Measurements from ENCODE around the gene STK40.

STK40 gene

GRCh38 chr1:36304521-36304920 lies 81.2 kb downstream of the STK40 start:
- no peak overlapping the region for H3K4me3 ChIP-seq (ENCODE audit: low read length)

GRCh38 chr1:36303650-36304360 lies 81.9 kb downstream of the STK40 start:
- H3K4me1 ChIP-seq (ENCODE audit: insufficient read depth, low read length), result peaks cover 3% of the 10 kb centered on the region
- H3K36me3 ChIP-seq (ENCODE audit: insufficient read depth, low read length), result peaks cover 71% of the 10 kb centered on the region
- H3K9me3 ChIP-seq (ENCODE audit: low read length), result no peaks in the 10 kb centered on the region
- H2AFZ ChIP-seq (ENCODE audit: low read depth, low read length), result no peak overlapping the region
- H3K27me3 ChIP-seq (ENCODE audit: insufficient read depth, low read length), result no peaks in the 10 kb centered on the region
- H3K4me3 ChIP-seq (ENCODE audit: low read length), result no peak overlapping the region

More at GRCh38 chr1:36304521-36304920, 81.2 kb downstream of the STK40 start:
- no peaks in the 10 kb centered on the region for H3K9me3 ChIP-seq (ENCODE audit: low read length)
- no peak overlapping the region for H2AFZ ChIP-seq (ENCODE audit: low read depth, low read length)
- peaks cover 76% of the 10 kb centered on the region for H3K36me3 ChIP-seq (ENCODE audit: insufficient read depth, low read length)
- peaks cover 3% of the 10 kb centered on the region for H3K4me1 ChIP-seq (ENCODE audit: insufficient read depth, low read length)
- no peaks in the 10 kb centered on the region for H3K27me3 ChIP-seq (ENCODE audit: insufficient read depth, low read length)

- peaks cover 74% of the 10 kb centered on the region for H3K36me3 ChIP-seq (ENCODE audit: insufficient read depth, low read length)
- H3K4me3 ChIP-seq (ENCODE audit: low read length), result no peak overlapping the region
- H3K27me3 ChIP-seq (ENCODE audit: insufficient read depth, low read length), result no peaks in the 10 kb centered on the region
- H2AFZ ChIP-seq (ENCODE audit: low read depth, low read length), result no peak overlapping the region
- peaks cover 3% of the 10 kb centered on the region for H3K4me1 ChIP-seq (ENCODE audit: insufficient read depth, low read length)
- no peaks in the 10 kb centered on the region for H3K9me3 ChIP-seq (ENCODE audit: low read length)
Observed at GRCh38 chr1:36303244-36303643, 82.5 kb downstream of the STK40 start.

- Histone ChIP-seq H3K9me3 (ENCODE audit: low read length) (no peaks in the 10 kb centered on the region), H3K27me3 (ENCODE audit: insufficient read depth, low read length) (no peaks in the 10 kb centered on the region), H2AFZ (ENCODE audit: low read depth, low read length) (no peak overlapping the region), H3K4me3 (ENCODE audit: low read length) (no peak overlapping the region), H3K4me1 (ENCODE audit: insufficient read depth, low read length) (peaks cover 3% of the 10 kb centered on the region), H3K36me3 (ENCODE audit: insufficient read depth, low read length) (peaks cover 77% of the 10 kb centered on the region)
Observed at GRCh38 chr1:36301220-36301619, 84.5 kb downstream of the STK40 start.

GRCh38 chr1:36300526-36300925 lies 85.2 kb downstream of the STK40 start:
- Histone ChIP-seq H3K4me1 (ENCODE audit: insufficient read depth, low read length) (peaks cover 3% of the 10 kb centered on the region), H3K36me3 (ENCODE audit: insufficient read depth, low read length) (peaks cover 79% of the 10 kb centered on the region), H3K4me3 (ENCODE audit: low read length) (no peak overlapping the region), H3K9me3 (ENCODE audit: low read length) (no peaks in the 10 kb centered on the region), H2AFZ (ENCODE audit: low read depth, low read length) (no peak overlapping the region), H3K27me3 (ENCODE audit: insufficient read depth, low read length) (no peaks in the 10 kb centered on the region)

- Histone ChIP-seq H3K9me3 (ENCODE audit: low read length) (no peaks in the 10 kb centered on the region), H2AFZ (ENCODE audit: low read depth, low read length) (no peak overlapping the region), H3K36me3 (ENCODE audit: insufficient read depth, low read length) (peaks cover 81% of the 10 kb centered on the region), H3K4me3 (ENCODE audit: low read length) (no peak overlapping the region), H3K4me1 (ENCODE audit: insufficient read depth, low read length) (no peaks in the 10 kb centered on the region), H3K27me3 (ENCODE audit: insufficient read depth, low read length) (no peaks in the 10 kb centered on the region)
Observed at GRCh38 chr1:36298640-36299039, 87.1 kb downstream of the STK40 start.

GRCh38 chr1:36297062-36297461 lies 88.7 kb downstream of the STK40 start:
- H2AFZ ChIP-seq (ENCODE audit: low read depth, low read length), result no peak overlapping the region
- peaks cover 78% of the 10 kb centered on the region for H3K36me3 ChIP-seq (ENCODE audit: insufficient read depth, low read length)
- no peaks in the 10 kb centered on the region for H3K27me3 ChIP-seq (ENCODE audit: insufficient read depth, low read length)
- no peak overlapping the region for H3K4me3 ChIP-seq (ENCODE audit: low read length)
- H3K9me3 ChIP-seq (ENCODE audit: low read length), result no peaks in the 10 kb centered on the region
- no peaks in the 10 kb centered on the region for H3K4me1 ChIP-seq (ENCODE audit: insufficient read depth, low read length)

- H3K4me3 ChIP-seq (ENCODE audit: low read length), result no peak overlapping the region
- no peaks in the 10 kb centered on the region for H3K9me3 ChIP-seq (ENCODE audit: low read length)
- no peak overlapping the region for H2AFZ ChIP-seq (ENCODE audit: low read depth, low read length)
- H3K4me1 ChIP-seq (ENCODE audit: insufficient read depth, low read length), result no peaks in the 10 kb centered on the region
- H3K27me3 ChIP-seq (ENCODE audit: insufficient read depth, low read length), result no peaks in the 10 kb centered on the region
- H3K36me3 ChIP-seq (ENCODE audit: insufficient read depth, low read length), result peaks cover 77% of the 10 kb centered on the region
Observed at GRCh38 chr1:36295390-36295789, 90.3 kb downstream of the STK40 start.
